Stimulated activated CD4-positive, alpha-beta T cell treated with anti-CD3 and anti-CD28 coated beads, Interleukin-1b, Interleukin-23, amount 100 ng/mL, for 4 hours (primary cell): ENCODE measurements around the gene EN2.

Experiments used
- DNase-seq, 2 donors: peaks; one replicate each; pipeline ENCODE4 v3.0.0-alpha.2; 2020; ENCODE audit warnings: low read depth in 2 of 2

EN2 gene

GRCh38 chr7:155458111-155458877 lies at the start of gene EN2:
EN2 (plus strand) TSS chr7:155458129; CDS start chr7:155458378, 249 bp downstream.
- no peak for DNase-seq

GRCh38 chr7:155408651-155409586 lies 49.0 kb upstream of the EN2 start:
- DNase-seq: no peak

GRCh38 chr7:155409980-155410379 lies 47.9 kb upstream of the EN2 start:
- DNase-seq: no peak

- DNase-seq: no peak
Observed at GRCh38 chr7:155410431-155410830, 47.5 kb upstream of the EN2 start.

GRCh38 chr7:155411718-155412415 lies 46.1 kb upstream of the EN2 start:
- no peak for DNase-seq

GRCh38 chr7:155412416-155413253 lies 45.3 kb upstream of the EN2 start:
- peak; percentile 6 to 47 for DNase-seq

GRCh38 chr7:155414547-155415492 lies 43.1 kb upstream of the EN2 start:
- DNase-seq: no peak

GRCh38 chr7:155416646-155417380 lies 41.1 kb upstream of the EN2 start:
- DNase-seq: no peak

GRCh38 chr7:155418304-155418703 lies 39.6 kb upstream of the EN2 start:
- no peak for DNase-seq

GRCh38 chr7:155418941-155419755 lies 38.8 kb upstream of the EN2 start:
- no peak for DNase-seq

GRCh38 chr7:155420116-155420515 lies 37.8 kb upstream of the EN2 start:
- no peak for DNase-seq

- no peak for DNase-seq
Observed at GRCh38 chr7:155422151-155422550, 35.8 kb upstream of the EN2 start.

GRCh38 chr7:155422599-155423336 lies 35.2 kb upstream of the EN2 start:
- DNase-seq: no peak

- DNase-seq: no peak
Observed at GRCh38 chr7:155423337-155424285, 34.3 kb upstream of the EN2 start.

- no peak for DNase-seq
Observed at GRCh38 chr7:155424301-155425010, 33.5 kb upstream of the EN2 start.

GRCh38 chr7:155425011-155425340 lies 33.0 kb upstream of the EN2 start:
- DNase-seq: no peak
